Ascending aorta (tissue), 2 donors: ENCODE measurements around the gene SERTAD2. TPM values are rescaled to one million over a fixed set of nuclear protein-coding genes. Genes with fewer than 3 reads are reported as not detected.

Experiments
- DNase-seq, 2 donors: peaks; one replicate each; pipeline ENCODE4 v3.0.0-alpha.2; 2019; ENCODE audit warnings: low spot score in 2 of 2
- H3K27ac ChIP-seq, 2 donors: fragments of 200-600 bp; sonication (generic); one replicate each; pipeline ENCODE4 v1.5.1; 2016 to 2017; ENCODE audit warnings: mild to moderate bottlenecking in 1 of 2
- H3K27me3 ChIP-seq: fragments of 200-600 bp; sonication (generic); one replicate; pipeline ENCODE4 v1.5.1; 2017
- H3K36me3 ChIP-seq, 2 donors: fragments of 200-600 bp; sonication (generic); one replicate each; pipeline ENCODE4 v1.5.1; 2016
- H3K4me1 ChIP-seq, 2 donors: fragments of 200-600 bp; sonication (generic); one replicate each; pipeline ENCODE4 v1.5.1; 2016 to 2017; ENCODE audit warnings: mild to moderate bottlenecking in 1 of 2
- H3K4me3 ChIP-seq, 2 donors: fragments of 200-600 bp; sonication (generic); one replicate each; pipeline ENCODE4 v1.5.1; 2016 to 2017; ENCODE audit warnings: mild to moderate bottlenecking in 1 of 2
- H3K9me3 ChIP-seq, 2 donors: fragments of 200-600 bp; sonication (generic); one replicate each; pipeline ENCODE4 v1.5.1; 2016
- intact Hi-C: fragments of 100-400 bp; cut with DNase I; formaldehyde crosslinking; loops from one replicate; pipeline ENCODE4 v1.15.1; 2023
- total RNA-seq: library from RNA; depleted of rRNA; stranded (reverse); fragments of >200 nt; gene quantifications from one replicate; pipeline ENCODE4 v1.1.0, GENCODE V29; 2016
- TF ChIP-seq, protein P1 (sequence below), 3 experiments: fragments of 200-600 bp in 2 of 3; fragments of 450-650 bp in 1 of 3; sonication (generic) in 2 of 3; IDR thresholded peaks; one replicate each; pipeline ENCODE4 v1.5.1; 2016 to 2019; ENCODE audit warnings: antibody characterized with exemption in 3 of 3, mild to moderate bottlenecking in 1 of 3, moderate library complexity in 1 of 3

SERTAD2 gene
- total RNA-seq, 1 donor from 2014 or later, result 8.7 TPM

DNA sequence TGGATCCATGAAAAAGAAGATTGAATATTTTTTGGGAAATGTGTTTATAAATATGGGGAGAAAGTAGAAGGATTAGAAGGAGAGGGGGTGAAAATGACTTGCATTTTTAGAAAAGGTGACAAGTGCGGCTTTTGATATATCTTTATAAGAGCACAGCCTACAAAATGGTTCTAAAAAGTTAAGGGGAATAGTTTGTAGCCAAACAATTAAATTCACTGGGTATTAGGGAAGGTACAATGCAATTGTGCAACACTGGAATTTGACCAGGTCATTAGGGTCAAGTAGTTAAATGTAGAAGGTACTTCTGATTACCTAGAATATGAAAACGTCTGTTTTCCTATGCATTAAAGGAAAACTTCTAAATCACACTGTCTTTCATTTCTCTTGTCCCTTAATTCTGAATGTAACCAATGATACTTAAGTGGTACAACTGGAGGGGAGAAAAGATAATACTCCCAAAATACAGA lies 44.5 kb upstream of the SERTAD2 start:
- Histone ChIP-seq H3K27me3 (no peaks in the 10 kb centered on the region), H3K9me3 (no peaks in the 10 kb centered on the region), H3K27ac (no peak overlapping the region), H3K4me1 (peaks cover 0 to 6% of the 10 kb centered on the region in 2 donors), H3K4me3 (no peak overlapping the region), H3K36me3 (no peaks in the 10 kb centered on the region)
- intact Hi-C loops, result loop anchor here (5.0 kb wide), 1 partner anchor 54 kb away; no protein-coding TSS in a partner anchor
- DNase-seq, result no peak
- TF ChIP-seq, protein P1, sequence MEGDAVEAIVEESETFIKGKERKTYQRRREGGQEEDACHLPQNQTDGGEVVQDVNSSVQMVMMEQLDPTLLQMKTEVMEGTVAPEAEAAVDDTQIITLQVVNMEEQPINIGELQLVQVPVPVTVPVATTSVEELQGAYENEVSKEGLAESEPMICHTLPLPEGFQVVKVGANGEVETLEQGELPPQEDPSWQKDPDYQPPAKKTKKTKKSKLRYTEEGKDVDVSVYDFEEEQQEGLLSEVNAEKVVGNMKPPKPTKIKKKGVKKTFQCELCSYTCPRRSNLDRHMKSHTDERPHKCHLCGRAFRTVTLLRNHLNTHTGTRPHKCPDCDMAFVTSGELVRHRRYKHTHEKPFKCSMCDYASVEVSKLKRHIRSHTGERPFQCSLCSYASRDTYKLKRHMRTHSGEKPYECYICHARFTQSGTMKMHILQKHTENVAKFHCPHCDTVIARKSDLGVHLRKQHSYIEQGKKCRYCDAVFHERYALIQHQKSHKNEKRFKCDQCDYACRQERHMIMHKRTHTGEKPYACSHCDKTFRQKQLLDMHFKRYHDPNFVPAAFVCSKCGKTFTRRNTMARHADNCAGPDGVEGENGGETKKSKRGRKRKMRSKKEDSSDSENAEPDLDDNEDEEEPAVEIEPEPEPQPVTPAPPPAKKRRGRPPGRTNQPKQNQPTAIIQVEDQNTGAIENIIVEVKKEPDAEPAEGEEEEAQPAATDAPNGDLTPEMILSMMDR (IDR thresholded peaks at IDR 0.05), result no peak

DNA sequence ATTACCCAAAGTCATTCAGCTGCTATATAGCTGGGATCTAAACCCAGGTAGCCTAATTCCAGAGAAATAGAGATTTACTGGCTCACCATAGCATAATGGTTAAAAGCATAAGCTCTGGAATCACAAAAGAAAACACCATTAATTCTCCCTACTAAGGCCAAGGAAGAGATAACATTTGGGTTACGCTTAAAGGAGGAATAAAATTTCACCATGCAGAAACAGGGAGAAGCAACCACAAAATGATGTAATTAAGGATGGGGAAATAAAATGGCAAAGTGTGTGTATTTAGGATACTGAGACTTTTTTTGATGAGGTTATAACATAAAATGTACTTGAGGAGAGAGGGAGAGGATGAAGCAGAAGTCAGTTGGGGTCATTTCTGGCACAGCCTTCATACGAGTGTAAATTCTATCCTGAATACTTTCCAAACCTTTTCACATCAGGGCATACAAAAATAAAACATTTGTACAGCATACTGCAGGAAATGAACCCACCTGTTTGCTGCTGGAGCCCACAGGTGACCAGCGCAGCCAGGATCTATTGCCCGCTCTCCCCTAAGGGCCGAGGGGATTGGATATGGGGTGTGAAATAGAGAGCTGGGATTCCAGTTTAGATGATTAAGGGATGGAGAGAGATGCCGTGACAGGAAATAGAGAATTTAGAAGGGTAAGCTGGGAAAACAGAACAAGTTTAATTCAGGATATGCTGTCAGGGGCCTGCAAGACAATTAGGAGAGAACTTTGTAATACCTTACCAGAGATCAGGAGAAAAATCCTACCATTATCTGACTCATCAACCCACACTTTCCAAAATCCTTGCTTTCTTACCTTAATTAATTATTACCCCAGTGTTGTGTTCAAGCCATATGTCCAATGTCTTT lies 43.8 kb upstream of the SERTAD2 start:
- no peak for DNase-seq

DNA sequence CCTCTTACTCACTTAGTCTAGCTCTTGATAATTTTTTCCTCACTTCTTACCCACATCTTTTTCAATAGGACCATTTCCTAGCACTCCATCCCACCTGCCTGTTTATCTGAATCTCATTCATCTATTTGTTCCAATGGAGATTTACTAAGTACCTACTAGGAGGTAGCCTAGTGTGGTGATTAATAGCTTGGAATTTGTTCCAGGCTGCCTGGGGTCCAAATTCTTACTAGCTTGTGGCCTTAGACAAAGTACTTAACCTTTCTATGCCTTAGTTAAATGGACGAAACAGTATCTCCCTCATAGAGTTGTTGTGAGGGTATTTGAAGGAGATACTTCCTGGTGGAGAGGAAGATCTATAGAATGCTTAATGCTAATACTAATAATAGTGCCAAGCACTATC lies 42.9 kb upstream of the SERTAD2 start:
- Histone ChIP-seq H3K4me1 (peaks cover 0 to 6% of the 10 kb centered on the region in 2 donors), H3K4me3 (no peak overlapping the region), H3K36me3 (no peaks in the 10 kb centered on the region), H3K27ac (no peak overlapping the region), H3K9me3 (no peaks in the 10 kb centered on the region), H3K27me3 (no peaks in the 10 kb centered on the region)
- TF ChIP-seq, protein P1 (IDR thresholded peaks at IDR 0.05), result no peak
- intact Hi-C loops, result loop anchor here (5.0 kb wide), 1 partner anchor 56 kb away; no protein-coding TSS in a partner anchor
- DNase-seq, result no peak

More for the DNA sequence above, 43.8 kb upstream of the SERTAD2 start:
- intact Hi-C loops, result loop anchor here (5.0 kb wide), 1 partner anchor 55 kb away; no protein-coding TSS in a partner anchor
- H3K27ac ChIP-seq, result no peak overlapping the region
- no peak overlapping the region for H3K4me3 ChIP-seq
- H3K36me3 ChIP-seq, result no peaks in the 10 kb centered on the region
- H3K9me3 ChIP-seq, result no peaks in the 10 kb centered on the region
- H3K4me1 ChIP-seq, result peaks cover 0 to 6% of the 10 kb centered on the region in 2 donors
- no peaks in the 10 kb centered on the region for H3K27me3 ChIP-seq
- TF ChIP-seq, protein P1 (IDR thresholded peaks at IDR 0.05), result no peak

DNA sequence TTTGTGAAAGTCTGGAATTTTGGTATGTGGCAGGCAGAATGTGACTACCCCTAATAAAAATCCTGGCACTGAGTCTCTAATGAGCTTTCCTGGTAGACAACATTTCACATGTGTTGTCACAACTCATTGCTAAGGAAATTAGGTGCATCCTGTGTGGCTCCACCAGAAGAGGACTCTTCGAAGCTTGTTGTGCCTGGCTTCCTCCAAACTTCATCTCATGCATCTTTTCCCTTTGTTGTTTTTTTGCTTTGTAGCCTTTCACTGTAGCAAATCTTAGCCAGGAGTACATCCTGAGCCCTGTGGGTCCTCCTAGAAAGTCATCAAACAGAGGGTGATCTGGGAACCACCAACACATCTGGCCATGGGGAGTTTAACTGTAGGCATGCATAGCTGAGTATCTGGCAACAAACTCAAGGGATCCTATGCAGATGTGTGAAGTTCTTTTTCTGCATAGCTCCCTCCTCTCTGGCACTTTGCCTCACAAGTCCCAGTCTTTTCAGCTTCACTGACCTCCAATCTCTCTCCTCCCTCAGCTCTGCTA lies 42.1 kb upstream of the SERTAD2 start:
- Histone ChIP-seq H3K4me1 (peaks cover 0 to 6% of the 10 kb centered on the region in 2 donors), H3K9me3 (no peaks in the 10 kb centered on the region), H3K36me3 (no peaks in the 10 kb centered on the region), H3K27me3 (no peaks in the 10 kb centered on the region), H3K27ac (no peak overlapping the region), H3K4me3 (no peak overlapping the region)
- no peak for DNase-seq
- intact Hi-C loops, result loop anchor here (5.0 kb wide), 1 partner anchor 57 kb away; no protein-coding TSS in a partner anchor
- TF ChIP-seq, protein P1 (IDR thresholded peaks at IDR 0.05), result no peak

DNA sequence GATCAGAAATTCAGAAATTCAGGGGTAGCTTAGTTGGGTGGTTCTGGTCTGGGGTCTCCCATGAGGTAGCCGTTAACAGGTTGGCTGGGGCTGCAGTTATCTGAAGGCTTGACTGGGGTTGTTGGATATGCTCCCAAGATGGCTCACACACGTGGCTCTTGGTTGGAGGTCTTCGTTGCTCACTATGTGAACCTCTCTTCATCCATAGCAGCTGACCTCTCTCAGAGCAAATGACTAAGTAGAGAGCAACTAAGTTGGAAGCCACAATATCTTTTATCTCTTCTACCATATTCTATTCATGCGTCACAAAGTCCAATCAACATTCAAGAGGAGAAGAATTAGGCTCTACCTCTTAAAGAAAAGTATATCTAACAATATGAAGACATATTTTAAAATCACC lies 38.7 kb upstream of the SERTAD2 start:
- intact Hi-C loops, result no loop called here
- Histone ChIP-seq H3K36me3 (no peaks in the 10 kb centered on the region), H3K27me3 (no peaks in the 10 kb centered on the region), H3K4me3 (no peak overlapping the region), H3K27ac (no peak overlapping the region), H3K9me3 (no peaks in the 10 kb centered on the region), H3K4me1 (peaks cover 0 to 6% of the 10 kb centered on the region in 2 donors)
- TF ChIP-seq, protein P1 (IDR thresholded peaks at IDR 0.05), result no peak
- DNase-seq, result no peak
